Measurements from ENCODE around the gene NDEL1. TPM values are rescaled to one million over a fixed set of nuclear protein-coding genes. Genes with fewer than 3 reads are reported as not detected.

The NDEL1 gene
- total and polyA plus RNA-seq, 9 of the 15 experiments (the other 6 are each of a cell fraction or from before 2014, with no cell fraction given) = 0.86 to 30.5 (median 22.7) TPM

DNA sequence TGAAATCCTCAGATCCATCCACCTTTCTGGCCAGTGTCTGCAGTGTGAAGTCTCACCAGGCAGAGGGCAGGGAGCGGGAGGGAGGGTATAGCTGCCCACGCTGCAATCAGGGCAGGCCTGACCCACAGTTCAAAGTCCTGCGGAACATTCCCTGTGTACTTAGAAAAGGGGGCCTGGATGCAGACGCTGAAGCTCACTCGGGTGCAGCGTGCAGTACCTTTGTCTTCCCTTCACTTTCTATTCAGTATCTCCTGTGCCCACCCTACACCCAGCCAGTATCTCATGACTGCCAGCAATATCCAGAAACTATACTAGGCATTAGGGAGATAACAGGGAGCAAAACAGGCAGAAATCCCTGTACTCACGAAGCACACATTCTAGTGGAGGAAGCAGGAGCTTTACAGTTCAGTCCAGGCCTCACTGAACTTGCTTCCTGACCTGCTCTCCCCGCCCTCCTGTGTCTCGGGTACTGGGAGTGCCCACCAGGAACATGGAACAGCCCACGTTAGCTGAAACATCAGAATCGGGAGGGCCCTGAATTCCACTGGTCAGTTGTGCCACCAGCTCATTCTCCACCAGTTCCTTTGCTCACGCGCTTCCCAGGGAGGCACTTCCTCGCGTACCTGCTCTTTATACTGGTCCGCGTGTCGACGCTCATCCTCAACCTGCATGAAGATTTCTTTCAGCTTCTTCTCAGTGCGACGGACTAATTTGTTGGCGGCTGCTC lies 42.2 kb downstream of the NDEL1 start (continued):
- TF ChIP-seq, protein P1, sequence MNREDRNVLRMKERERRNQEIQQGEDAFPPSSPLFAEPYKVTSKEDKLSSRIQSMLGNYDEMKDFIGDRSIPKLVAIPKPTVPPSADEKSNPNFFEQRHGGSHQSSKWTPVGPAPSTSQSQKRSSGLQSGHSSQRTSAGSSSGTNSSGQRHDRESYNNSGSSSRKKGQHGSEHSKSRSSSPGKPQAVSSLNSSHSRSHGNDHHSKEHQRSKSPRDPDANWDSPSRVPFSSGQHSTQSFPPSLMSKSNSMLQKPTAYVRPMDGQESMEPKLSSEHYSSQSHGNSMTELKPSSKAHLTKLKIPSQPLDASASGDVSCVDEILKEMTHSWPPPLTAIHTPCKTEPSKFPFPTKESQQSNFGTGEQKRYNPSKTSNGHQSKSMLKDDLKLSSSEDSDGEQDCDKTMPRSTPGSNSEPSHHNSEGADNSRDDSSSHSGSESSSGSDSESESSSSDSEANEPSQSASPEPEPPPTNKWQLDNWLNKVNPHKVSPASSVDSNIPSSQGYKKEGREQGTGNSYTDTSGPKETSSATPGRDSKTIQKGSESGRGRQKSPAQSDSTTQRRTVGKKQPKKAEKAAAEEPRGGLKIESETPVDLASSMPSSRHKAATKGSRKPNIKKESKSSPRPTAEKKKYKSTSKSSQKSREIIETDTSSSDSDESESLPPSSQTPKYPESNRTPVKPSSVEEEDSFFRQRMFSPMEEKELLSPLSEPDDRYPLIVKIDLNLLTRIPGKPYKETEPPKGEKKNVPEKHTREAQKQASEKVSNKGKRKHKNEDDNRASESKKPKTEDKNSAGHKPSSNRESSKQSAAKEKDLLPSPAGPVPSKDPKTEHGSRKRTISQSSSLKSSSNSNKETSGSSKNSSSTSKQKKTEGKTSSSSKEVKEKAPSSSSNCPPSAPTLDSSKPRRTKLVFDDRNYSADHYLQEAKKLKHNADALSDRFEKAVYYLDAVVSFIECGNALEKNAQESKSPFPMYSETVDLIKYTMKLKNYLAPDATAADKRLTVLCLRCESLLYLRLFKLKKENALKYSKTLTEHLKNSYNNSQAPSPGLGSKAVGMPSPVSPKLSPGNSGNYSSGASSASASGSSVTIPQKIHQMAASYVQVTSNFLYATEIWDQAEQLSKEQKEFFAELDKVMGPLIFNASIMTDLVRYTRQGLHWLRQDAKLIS (CRISPR knock-in tag; IDR thresholded peaks at IDR 0.05) = no peak
- TF ChIP-seq ZNF778 (CRISPR knock-in tag; IDR thresholded peaks at IDR 0.05) (no peak), ZNF644 (tag; IDR thresholded peaks at IDR 0.05; ENCODE audit: low read depth) (no peak), SPI1 (IDR thresholded peaks at IDR 0.05; ENCODE audit: borderline replicate concordance, low read depth, low read length) (no peak), STAT5A (IDR thresholded peaks at IDR 0.05; ENCODE audit: borderline replicate concordance, low read length) (no peak), ZFP36 (IDR thresholded peaks at IDR 0.05; ENCODE audit: low read depth, low read length, partially characterized antibody) (no peak), FOSL1 (tag; conservative IDR thresholded peaks at IDR 0.05) (no peak)
- TF ChIP-seq, protein P2, sequence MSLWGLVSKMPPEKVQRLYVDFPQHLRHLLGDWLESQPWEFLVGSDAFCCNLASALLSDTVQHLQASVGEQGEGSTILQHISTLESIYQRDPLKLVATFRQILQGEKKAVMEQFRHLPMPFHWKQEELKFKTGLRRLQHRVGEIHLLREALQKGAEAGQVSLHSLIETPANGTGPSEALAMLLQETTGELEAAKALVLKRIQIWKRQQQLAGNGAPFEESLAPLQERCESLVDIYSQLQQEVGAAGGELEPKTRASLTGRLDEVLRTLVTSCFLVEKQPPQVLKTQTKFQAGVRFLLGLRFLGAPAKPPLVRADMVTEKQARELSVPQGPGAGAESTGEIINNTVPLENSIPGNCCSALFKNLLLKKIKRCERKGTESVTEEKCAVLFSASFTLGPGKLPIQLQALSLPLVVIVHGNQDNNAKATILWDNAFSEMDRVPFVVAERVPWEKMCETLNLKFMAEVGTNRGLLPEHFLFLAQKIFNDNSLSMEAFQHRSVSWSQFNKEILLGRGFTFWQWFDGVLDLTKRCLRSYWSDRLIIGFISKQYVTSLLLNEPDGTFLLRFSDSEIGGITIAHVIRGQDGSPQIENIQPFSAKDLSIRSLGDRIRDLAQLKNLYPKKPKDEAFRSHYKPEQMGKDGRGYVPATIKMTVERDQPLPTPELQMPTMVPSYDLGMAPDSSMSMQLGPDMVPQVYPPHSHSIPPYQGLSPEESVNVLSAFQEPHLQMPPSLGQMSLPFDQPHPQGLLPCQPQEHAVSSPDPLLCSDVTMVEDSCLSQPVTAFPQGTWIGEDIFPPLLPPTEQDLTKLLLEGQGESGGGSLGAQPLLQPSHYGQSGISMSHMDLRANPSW (CRISPR knock-in tag; IDR thresholded peaks at IDR 0.05) = no peak

All from K562 (cell line).